ENCODE measurements around the gene GPR107.

The GPR107 gene

GRCh38 chr9:130058154-130058553 lies 4.4 kb downstream of the GPR107 start:
- no peak for DNase-seq

DNA sequence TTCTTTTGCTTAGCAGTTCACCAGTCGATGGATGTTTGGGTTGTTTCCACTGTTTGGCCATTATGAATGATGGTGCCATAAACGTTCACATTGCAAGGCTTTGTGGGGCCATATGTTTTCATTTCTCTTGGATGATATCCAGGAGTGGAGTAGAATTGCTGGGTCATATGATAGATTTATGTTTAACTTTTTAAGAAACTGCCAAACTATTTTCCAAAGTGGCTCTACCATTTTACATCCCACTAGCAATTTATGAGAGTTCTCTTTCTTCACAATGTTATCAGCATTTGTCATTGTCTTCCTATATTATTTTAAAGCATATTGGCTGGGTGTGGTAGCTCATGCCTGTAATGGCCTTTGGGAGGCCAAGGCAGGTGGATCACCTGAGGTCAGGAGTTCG lies 5.2 kb downstream of the GPR107 start:
- DNase-seq, result no peak

DNA sequence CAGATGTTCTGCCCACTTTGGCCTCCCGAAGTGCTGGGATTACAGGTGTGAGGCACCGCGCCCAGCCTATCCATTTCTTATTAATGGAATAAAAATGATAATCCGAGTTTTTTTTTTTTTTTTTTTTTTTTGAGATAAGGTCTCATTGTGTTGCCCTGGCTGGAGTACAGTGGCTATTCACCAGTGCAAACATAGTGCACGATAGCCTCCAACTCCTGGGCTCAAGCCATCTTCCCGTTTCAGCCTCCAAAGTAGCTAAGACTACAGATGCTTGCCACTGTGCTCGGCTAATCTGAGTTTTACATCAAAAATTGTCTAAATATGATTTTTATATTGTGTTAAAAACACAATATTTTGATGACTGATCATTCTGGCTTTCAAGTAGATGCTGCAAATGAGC lies 6.6 kb downstream of the GPR107 start:
- no peak for DNase-seq

GRCh38 chr9:130062750-130063149 lies 9.0 kb downstream of the GPR107 start:
- DNase-seq, result no peak

- DNase-seq, result no peak
Measured at GRCh38 chr9:130064621-130065020, 10.9 kb downstream of the GPR107 start.

GRCh38 chr9:130069048-130069447 lies 15.3 kb downstream of the GPR107 start:
- DNase-seq, result no peak

- no peak for DNase-seq
Measured at GRCh38 chr9:130072515-130073235, 19.0 kb downstream of the GPR107 start.

DNA sequence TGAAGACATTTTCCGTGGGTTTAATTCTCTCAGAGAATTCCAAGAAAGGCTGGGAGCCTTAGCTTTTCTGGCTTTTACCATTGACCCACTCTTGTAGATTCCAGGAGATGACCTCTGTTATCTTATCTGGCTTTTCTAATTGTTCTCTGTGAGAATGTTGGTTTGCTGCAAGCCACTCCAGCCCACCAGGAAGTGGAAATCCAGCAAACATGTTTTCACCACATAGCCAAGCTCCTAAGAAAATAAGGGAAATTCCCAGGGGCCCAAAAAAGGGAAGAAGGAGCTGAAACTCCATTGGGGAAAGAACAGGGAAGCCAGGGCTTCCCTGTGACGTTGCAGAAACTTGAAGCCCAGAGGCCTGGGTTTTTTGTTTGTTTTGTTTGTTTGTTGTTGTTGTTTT lies 19.7 kb downstream of the GPR107 start:
- no peak for DNase-seq

- no peak for DNase-seq
Measured at GRCh38 chr9:130078547-130078946, 24.8 kb downstream of the GPR107 start.

GRCh38 chr9:130084337-130084736 lies 30.6 kb downstream of the GPR107 start:
- no peak for DNase-seq

GRCh38 chr9:130088051-130088450 lies 34.3 kb downstream of the GPR107 start:
- DNase-seq, result no peak

DNA sequence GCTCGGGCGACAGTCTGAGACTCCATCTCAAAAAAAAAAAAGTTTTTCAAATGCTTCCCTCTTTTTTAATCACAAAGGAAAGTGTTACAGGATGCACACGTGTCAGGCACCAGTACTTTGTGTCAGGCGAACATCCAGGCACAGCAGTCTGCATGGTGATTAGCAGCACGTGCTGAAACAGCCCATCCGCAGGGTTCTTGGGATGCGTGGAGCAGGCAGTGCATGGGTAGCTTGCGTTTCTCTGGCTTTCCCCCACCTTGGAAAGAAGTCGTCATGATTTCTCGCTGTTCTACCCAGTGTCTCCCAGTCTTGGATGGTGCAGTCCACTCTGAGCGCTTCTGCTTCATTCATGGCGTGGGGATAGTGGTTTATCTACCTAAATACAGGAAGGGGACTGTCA lies 35.4 kb downstream of the GPR107 start:
- DNase-seq, result no peak

- no peak for DNase-seq
Measured at GRCh38 chr9:130090915-130091314, 37.2 kb downstream of the GPR107 start.

DNA sequence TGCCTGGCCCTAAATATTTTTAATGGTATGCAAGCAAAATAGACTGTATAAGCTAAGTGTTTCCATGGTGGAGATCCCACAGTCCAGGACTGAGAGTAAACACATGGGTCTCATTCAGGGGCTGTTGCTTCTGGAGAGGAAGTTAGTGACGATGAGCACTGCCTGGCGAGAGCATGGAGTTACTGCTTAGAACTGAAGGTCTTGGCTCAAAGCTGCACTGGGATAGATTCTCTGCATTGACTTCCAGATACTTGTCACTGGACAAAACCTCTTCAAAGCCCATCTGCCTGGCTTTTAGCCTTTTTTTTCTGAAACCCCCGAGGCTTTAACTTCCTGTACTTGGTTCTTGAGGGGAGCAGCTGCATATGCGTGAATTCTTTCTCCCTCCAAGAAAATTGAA lies 39.2 kb downstream of the GPR107 start:
- no peak for DNase-seq

- DNase-seq, result no peak
Measured at GRCh38 chr9:130095872-130096271, 42.2 kb downstream of the GPR107 start.

GRCh38 chr9:130100681-130101080 lies 47.0 kb downstream of the GPR107 start:
- DNase-seq, result no peak

GRCh38 chr9:130101915-130102314 lies 48.2 kb downstream of the GPR107 start:
- no peak for DNase-seq

- DNase-seq, result no peak
Measured at GRCh38 chr9:130104491-130105193, 50.9 kb downstream of the GPR107 start.

DNA sequence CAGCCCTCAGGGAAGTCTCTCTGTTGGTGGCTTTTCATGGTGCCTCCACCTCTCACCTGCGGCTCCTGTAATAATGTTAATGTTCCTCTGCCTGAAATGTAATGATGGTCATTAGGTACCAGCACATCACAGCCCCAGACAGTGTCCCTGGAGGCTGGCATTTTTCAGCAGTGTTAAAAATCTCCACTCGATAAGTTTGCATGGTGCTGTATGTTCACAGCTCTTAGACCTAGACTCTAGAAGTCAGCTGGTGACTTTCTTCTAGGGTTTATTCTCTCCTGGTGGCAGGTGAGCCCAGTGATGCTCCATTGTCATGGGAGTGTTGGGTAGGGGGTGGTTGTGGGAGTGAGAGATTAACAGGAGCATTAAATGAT lies 53.1 kb downstream of the GPR107 start:
- DNase-seq, result no peak

GRCh38 chr9:130107234-130107861 lies 53.6 kb downstream of the GPR107 start:
- peak; percentile 91 for DNase-seq

DNA sequence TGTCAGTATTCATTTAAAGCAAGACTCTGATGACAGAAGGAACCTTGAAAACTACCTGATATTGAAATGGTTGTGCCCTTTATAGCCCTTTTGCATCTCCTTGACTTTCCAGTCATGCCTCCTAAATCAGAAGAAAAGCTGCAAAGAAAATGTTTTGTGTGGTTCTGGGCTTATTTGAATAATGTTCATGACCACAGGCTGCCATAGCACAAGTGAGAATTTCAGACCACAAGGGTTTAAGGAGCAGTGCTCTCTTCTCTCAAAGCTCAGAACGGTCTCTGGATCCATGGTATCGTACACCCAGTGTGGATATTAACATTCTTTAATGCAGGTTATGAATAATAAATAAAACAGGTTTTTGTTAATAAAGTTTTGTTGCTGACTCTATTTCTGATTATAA lies 54.2 kb downstream of the GPR107 start:
- DNase-seq, result no peak

DNA sequence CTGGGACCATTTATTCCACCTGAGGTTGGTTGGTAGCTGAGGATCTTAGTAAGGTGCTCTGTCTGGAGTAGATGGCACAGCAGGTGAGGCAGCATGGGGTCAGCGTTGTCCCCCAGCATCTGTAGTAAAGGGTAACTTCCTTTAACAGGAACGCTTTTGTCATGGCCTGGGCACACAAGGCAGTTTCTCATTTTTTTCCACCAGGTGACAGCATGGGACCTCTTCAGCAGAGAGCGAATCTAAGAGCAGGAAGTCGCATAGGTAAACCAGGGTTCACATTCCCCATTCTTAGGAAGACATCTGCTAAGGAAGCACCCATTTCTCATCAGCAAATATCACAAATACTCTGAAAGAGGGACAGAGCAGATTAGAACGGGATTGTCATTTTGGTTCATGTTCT lies 56.5 kb downstream of the GPR107 start:
- no peak for DNase-seq

- no peak for DNase-seq
Measured at GRCh38 chr9:130110596-130111021, 56.9 kb downstream of the GPR107 start.

Measured in activated CD8-positive, alpha-beta memory T cell treated with anti-CD3 and anti-CD28 coated beads for 24 hours (primary cell).